Stimulated activated naive CD8-positive, alpha-beta T cell treated with anti-CD3 and anti-CD28 coated beads, Interleukin-15, amount 100 ng/mL, for 72 hours (primary cell): ENCODE data around the gene CHRNA7.

Experiments used
- ATAC-seq: fragments of 150-1000 bp; cut with Tn5 transposase; 2 replicates; pipeline ENCODE4 v1.10.0; 2021; ENCODE audit warnings: mild to moderate bottlenecking, moderate library complexity
- DNase-seq, 2 donors: peaks; one replicate each; pipeline ENCODE4 v3.0.0; 2021 to 2022
- H3K27ac Mint-ChIP-seq, 2 donors: one replicate each; pipeline ENCODE4 v1.8.0; 2022; ENCODE audit warnings: mild to moderate bottlenecking in 2 of 2, mixed read lengths in 2 of 2, moderate library complexity in 2 of 2
- H3K27me3 Mint-ChIP-seq: one replicate; pipeline ENCODE4 v1.8.0; 2022; ENCODE audit warnings: mixed read lengths
- H3K4me1 Mint-ChIP-seq: one replicate; pipeline ENCODE4 v1.8.0; 2022; ENCODE audit warnings: mild to moderate bottlenecking, mixed read lengths
- H3K4me3 Mint-ChIP-seq, 2 donors: one replicate each; pipeline ENCODE4 v1.8.0; 2022; ENCODE audit warnings: mild to moderate bottlenecking in 2 of 2, mixed read lengths in 2 of 2, moderate library complexity in 1 of 2
- H3K9me3 Mint-ChIP-seq, 2 donors: one replicate each; pipeline ENCODE4 v1.8.0; 2022; ENCODE audit warnings: mixed read lengths in 2 of 2

CHRNA7 gene

DNA sequence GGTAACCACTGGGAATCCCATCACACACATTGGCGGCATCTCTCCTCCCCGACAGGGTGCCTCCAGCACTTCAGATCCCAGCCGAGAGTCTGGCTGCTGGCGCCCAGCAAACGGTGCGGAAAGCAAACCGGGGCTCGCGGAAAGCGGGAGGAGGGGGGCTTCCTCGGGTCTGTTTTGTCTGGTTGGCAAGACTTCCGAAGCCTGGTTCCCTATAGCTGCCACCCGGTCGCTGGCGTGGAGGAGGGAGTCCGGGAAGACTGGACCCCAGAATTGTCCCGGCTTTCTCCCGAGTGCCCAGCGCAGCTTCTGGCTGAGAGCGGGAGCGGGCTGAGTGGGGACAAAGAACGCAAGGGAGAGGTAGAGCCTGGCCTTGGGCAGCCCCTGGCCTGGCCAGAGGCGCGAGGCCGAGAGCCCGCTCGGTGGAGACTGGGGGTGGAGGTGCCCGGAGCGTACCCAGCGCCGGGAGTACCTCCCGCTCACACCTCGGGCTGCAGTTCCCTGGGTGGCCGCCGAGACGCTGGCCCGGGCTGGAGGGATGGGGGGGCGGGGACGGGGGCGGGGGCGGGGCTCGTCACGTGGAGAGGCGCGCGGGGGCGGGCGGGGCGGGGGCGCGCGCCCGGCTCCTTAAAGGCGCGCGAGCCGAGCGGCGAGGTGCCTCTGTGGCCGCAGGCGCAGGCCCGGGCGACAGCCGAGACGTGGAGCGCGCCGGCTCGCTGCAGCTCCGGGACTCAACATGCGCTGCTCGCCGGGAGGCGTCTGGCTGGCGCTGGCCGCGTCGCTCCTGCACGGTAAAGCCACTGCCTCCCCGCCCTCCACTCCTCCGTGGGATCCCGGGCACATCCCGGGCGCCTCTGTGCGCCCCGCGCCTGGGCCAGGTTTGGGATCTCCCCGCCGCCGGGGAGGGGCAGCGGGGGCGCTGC is at the start of gene CHRNA7:
CHRNA7 (plus strand) TSS at position 654 of the 920 bp plus-strand sequence; CDS start at position 734, 80 bp downstream.
- DNase-seq (peak; percentile 10 to 33), ATAC-seq (peak; percentile 90)
- H3K4me1 Mint-ChIP-seq = peaks cover 12% of the 10 kb centered on the region
- peaks cover 87% of the 10 kb centered on the region for H3K27me3 Mint-ChIP-seq
- peak within 1 kb of the TSS; percentile 56 to 71 for H3K4me3 Mint-ChIP-seq
- no peak within 1 kb of the TSS for H3K27ac Mint-ChIP-seq
- H3K9me3 Mint-ChIP-seq = no peaks in the 10 kb centered on the region

DNA sequence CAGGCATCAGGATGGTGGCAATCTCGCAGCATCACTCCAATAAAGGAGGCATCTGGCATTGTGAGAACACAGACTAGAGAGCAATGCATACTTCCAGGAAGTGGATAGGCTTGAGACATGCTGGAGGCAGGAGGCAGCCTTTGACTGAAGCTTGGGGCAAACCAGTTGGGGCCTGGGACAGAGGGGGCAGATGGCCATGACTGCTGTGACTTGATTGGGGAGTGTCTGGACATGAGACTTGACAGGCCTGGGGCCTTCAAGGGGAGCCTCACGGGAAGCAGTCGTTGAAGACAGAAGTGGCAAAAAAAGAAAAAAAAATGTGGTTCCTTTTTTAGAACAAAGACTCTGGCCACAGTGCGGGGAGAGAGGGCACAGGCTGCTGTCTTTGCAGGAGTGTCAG is 44.7 kb upstream of the CHRNA7 start:
- Mint-ChIP-seq H3K4me3 (no peak overlapping the region), H3K27me3 (no peaks in the 10 kb centered on the region), H3K27ac (peak overlapping the region in 1 of 2 donors; percentile 31), H3K4me1 (peaks cover 8% of the 10 kb centered on the region), H3K9me3 (no peaks in the 10 kb centered on the region)
- no peak for ATAC-seq
- DNase-seq = no peak

DNA sequence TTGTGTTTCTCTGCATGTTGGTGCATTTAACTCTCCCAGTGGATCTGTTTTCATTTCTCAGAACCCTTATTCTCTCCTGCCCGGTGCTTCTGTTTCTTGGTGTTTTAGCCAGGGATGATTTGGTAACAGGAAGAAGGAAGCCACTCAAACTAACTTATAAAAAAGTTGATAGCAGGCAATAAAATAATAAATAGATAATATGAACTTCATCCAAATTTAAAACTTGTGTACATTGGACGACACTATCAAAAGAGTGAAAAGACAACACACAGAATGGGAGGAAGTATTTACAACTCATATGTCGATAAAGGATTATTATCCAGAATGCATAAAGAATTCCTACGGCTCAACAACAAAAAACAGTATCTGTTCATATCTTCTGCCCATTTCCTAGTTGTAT is 37.3 kb upstream of the CHRNA7 start:
- Mint-ChIP-seq H3K27ac (no peak overlapping the region), H3K9me3 (no peaks in the 10 kb centered on the region), H3K4me3 (no peak overlapping the region), H3K27me3 (peaks cover 7% of the 10 kb centered on the region), H3K4me1 (no peaks in the 10 kb centered on the region)
- no peak for ATAC-seq
- DNase-seq = no peak

DNA sequence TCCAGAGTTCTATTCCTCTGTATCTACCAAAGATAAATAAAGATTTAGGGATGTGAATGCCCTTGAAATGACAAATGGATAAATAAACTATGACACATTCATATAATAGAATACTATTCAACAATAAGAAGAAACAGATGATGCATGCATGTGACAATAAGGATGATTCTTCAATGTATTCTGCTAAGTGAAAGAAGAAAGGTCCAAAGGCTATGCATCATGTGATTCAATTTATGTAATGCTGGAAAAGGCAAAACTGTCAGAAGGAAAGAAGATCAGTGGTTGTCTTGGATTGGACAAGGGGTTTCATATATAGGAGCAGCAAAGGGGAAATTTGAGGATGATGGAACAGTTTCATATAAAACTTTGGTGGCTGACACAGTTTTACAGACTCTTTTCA is 32.6 kb upstream of the CHRNA7 start:
- no peaks in the 10 kb centered on the region for H3K4me1 Mint-ChIP-seq
- H3K27me3 Mint-ChIP-seq = peaks cover 22% of the 10 kb centered on the region
- H3K4me3 Mint-ChIP-seq = no peak overlapping the region
- H3K9me3 Mint-ChIP-seq = no peaks in the 10 kb centered on the region
- ATAC-seq = no peak
- H3K27ac Mint-ChIP-seq = no peak overlapping the region
- DNase-seq = no peak

DNA sequence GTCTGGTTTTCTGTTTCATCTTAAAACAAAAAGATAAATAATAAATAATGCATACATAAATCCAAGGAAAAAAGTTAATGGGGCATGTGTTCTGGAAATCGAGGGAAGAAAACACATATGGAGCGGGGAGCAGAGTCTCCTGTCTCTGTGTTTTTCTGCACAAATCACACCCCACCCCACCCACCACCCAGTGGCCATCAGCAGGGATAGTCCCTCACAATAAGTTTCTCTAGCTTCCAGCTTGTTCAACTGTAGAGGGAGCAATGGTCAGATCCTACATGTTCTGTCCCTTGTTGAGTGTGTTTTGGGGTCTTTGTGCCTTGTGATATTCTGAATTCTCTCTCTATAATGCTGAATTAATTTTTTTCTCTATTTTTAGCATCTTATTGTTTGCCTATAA is 26.8 kb upstream of the CHRNA7 start:
- H3K4me3 Mint-ChIP-seq = no peak overlapping the region
- H3K27me3 Mint-ChIP-seq = peaks cover 33% of the 10 kb centered on the region
- H3K9me3 Mint-ChIP-seq = no peaks in the 10 kb centered on the region
- ATAC-seq (no peak), DNase-seq (no peak)
- no peaks in the 10 kb centered on the region for H3K4me1 Mint-ChIP-seq
- H3K27ac Mint-ChIP-seq = no peak overlapping the region

DNA sequence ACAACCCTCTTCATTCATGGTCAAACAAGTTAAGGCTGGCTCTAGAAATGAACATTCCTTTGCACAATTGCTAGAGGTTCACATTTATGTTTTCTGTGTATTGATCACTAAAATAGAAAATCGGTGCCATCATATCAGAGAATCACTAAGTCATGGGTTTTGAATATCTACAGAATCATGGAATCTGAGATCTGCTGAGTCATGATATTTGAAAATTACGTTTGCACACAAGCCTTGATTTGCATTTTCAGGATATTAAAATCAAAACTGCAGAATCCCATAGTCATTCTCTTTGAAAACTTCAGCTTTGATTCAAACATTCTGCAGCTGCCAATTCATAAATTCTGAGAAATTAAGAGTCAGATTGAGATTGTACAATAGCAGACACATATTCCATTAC is 26.1 kb upstream of the CHRNA7 start:
- no peak for DNase-seq
- no peaks in the 10 kb centered on the region for H3K9me3 Mint-ChIP-seq
- H3K27ac Mint-ChIP-seq = no peak overlapping the region
- no peak overlapping the region for H3K4me3 Mint-ChIP-seq
- no peak for ATAC-seq
- H3K4me1 Mint-ChIP-seq = no peaks in the 10 kb centered on the region
- H3K27me3 Mint-ChIP-seq = peaks cover 31% of the 10 kb centered on the region

DNA sequence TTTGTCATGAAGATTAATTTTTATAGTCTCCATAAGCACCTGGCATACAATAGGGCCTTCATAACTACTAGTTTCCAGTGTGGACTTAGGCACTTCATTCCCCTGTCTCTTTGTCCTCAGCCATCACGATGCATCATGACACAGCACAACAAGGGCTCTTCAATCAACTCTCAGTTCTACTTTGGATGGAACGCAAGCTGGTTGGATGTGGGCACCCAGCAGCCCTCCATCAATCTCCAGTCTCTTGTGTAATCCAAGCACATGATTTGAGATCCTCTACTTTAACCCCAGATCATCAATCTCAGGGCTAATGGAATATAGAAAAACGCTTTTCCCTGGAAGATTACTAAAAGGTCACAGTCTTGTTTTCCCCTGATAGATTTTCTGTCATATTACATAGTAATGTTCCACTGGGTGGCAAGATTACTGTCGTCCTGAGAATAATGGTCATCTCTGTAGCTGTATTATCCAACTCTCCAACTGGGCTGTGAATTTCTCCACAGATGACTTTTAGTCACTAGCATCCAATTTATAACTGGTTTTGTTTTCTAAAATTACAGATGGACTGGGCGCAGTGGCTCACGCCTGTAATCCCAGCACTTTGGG is 22.9 kb upstream of the CHRNA7 start:
- Mint-ChIP-seq H3K27me3 (peaks cover 19% of the 10 kb centered on the region), H3K27ac (peak overlapping the region in 1 of 2 donors; percentile 75), H3K9me3 (no peaks in the 10 kb centered on the region), H3K4me3 (no peak overlapping the region), H3K4me1 (no peaks in the 10 kb centered on the region)
- ATAC-seq (no peak), DNase-seq (no peak)

DNA sequence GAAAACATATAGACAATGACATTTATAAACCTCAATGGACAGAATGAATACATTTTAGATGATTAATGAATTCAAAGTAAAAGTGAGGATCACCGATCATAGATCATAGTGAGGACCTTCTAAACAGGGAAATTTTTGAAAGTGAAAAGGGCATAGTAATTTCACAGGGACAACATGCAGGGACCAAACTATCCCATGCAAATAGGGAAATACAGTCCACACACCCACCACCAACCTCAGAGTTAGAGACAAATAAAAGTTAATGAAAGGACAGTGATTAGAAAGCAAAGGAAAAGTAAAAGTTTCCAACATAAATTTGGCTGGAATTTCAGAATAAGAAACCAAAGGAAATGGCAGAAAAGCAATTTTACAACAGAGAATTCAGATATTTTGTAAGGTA is 15.4 kb upstream of the CHRNA7 start:
- Mint-ChIP-seq H3K4me1 (no peaks in the 10 kb centered on the region), H3K4me3 (no peak overlapping the region), H3K9me3 (no peaks in the 10 kb centered on the region), H3K27ac (no peak overlapping the region), H3K27me3 (peaks cover 11% of the 10 kb centered on the region)
- no peak for ATAC-seq
- no peak for DNase-seq

DNA sequence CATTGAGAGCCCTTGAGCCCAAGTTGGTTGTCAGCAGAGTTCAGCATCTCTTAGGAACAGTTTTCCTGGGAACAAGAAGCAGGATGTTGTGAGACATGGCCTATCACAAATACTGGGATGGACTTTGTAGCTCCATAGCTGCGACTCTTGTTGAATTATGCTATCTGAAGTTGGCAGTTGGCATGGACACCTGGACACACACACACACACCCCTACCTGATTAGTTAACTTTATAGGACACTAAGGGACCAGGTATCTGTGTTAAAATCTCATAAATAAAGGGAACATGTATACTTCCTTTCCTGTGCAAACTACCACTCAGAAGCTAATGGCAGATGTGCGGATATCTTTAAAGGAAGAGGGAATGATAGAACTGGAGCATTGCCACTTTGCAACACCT is 10.2 kb upstream of the CHRNA7 start:
- DNase-seq (no peak), ATAC-seq (no peak)
- Mint-ChIP-seq H3K9me3 (no peaks in the 10 kb centered on the region), H3K4me1 (no peaks in the 10 kb centered on the region), H3K4me3 (no peak overlapping the region), H3K27me3 (peaks cover 44% of the 10 kb centered on the region), H3K27ac (no peak overlapping the region)

DNA sequence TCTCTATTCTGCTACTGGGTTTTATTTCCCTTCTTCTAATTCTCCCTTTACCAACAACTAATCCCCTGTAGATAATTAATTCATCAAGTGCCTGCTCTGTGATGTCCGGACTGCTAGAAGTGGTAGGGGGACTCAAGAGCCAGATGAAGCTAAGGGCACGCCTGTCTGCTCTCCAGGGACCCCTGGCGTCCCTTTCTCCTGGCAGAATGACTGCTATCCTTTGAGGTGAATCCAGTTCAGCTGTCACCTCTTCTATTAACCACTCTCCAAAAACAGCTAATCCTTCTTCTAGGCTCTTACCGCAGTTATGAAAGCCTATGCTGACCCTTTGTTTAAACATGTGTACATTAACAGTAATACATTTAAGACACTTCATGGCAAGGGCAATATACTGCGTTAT is 1.4 kb upstream of the CHRNA7 start:
- Mint-ChIP-seq H3K27me3 (peaks cover 85% of the 10 kb centered on the region), H3K9me3 (no peaks in the 10 kb centered on the region), H3K4me1 (peaks cover 12% of the 10 kb centered on the region), H3K4me3 (no peak overlapping the region), H3K27ac (no peak overlapping the region)
- no peak for ATAC-seq
- DNase-seq = no peak

DNA sequence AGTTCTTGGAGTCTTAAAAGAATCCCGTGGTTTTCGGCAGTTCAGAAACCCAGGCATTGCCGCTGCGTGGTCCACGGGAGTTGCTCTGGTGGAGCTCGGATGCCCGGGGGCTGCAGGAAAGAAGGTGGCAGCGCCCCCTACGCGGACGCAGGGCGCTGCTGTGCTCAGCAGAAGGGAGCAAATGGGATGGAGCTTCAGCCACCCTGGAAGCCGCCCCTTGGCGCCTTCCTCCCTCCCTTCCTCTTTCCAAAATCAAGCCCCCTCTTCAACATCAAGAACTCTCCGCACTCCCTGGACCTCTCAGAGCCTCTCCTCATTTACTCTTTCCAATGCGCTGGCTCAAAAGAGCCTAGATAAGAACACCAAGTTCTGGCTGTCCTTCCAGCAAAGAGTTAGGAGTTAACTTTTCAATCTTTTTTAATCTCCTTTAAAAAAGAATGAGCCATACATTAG is 880 bp upstream of the CHRNA7 start:
- no peak overlapping the region for H3K27ac Mint-ChIP-seq
- H3K9me3 Mint-ChIP-seq = no peaks in the 10 kb centered on the region
- ATAC-seq (no peak), DNase-seq (peak in 1 of 2 donors; percentile 7)
- peaks cover 87% of the 10 kb centered on the region for H3K27me3 Mint-ChIP-seq
- peaks cover 12% of the 10 kb centered on the region for H3K4me1 Mint-ChIP-seq
- H3K4me3 Mint-ChIP-seq = peak overlapping the region; percentile 56 to 71

DNA sequence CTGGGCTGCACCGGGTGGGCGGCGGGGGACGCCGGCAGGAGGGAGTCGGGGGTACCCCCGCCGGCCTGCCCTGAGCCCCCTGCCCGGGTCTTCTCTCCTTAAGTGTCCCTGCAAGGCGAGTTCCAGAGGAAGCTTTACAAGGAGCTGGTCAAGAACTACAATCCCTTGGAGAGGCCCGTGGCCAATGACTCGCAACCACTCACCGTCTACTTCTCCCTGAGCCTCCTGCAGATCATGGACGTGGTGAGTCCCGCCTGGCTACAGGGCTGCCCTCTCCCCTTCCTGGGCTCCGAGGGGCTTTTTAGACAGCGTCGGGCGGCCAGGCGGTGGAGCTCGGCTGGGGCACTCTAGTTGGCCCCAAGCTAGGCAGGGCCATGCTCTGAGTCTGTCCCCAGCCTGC is 480 bp downstream of the CHRNA7 start:
- no peak for ATAC-seq
- peaks cover 12% of the 10 kb centered on the region for H3K4me1 Mint-ChIP-seq
- H3K4me3 Mint-ChIP-seq = peak overlapping the region; percentile 47 to 67
- H3K9me3 Mint-ChIP-seq = no peaks in the 10 kb centered on the region
- H3K27me3 Mint-ChIP-seq = peaks cover 84% of the 10 kb centered on the region
- no peak overlapping the region for H3K27ac Mint-ChIP-seq
- no peak for DNase-seq

DNA sequence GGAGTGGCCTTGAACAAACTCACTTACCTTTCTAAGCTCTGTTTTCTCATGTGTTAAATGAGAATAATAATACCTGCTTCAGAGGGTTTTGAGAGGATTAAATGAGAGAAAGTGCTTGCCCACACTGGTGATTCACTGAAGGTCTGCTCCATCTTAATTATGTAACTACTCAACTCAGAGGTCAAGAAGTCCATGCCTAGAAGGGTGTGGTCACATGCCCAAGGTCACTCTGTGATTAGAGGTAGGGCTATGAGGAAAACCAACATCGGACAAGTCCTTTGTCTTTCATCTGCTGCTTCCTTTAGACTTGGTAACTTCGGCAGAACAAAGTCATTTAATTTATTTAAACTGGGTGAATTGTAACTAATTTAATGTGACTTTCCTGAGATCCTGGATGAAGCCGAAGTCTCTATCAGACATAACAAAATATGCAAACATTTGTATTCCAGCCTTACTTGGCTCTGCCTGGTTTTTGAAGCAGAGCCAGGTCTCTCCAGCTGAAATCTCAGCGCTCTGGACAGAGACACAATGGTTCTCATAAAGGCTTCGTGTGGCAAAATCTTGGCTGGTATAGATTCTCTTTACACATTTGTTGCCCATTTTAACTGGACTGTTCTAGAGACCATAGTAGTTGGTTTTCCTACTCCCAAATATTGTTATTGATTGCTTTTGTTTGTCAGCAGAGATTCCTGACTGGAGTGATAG is 3.0 kb downstream of the CHRNA7 start:
- DNase-seq = no peak
- Mint-ChIP-seq H3K9me3 (no peaks in the 10 kb centered on the region), H3K27me3 (peaks cover 72% of the 10 kb centered on the region)

DNA sequence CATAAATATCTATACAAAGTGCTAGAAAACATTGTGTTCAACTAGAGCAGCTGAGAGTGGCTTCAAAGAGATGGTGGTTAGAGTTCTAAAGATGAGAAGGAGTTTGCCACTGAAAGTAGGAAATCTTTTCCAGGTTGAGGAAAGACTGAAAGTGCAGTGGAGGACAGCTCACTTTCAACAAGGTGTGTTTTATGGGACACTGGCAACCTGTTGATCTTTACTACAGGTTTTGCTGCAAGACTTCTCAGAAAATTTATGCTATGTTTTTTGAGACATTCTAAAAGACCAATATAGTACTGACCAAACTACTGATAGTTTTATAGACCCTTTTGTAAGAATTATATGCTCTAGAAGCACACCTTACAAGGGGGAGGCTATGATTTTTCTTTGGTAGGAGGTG is 3.8 kb downstream of the CHRNA7 start:
- ATAC-seq = no peak
- peaks cover 12% of the 10 kb centered on the region for H3K4me1 Mint-ChIP-seq

More for the DNA sequence above, 3.0 kb downstream of the CHRNA7 start:
- Mint-ChIP-seq H3K4me3 (no peak overlapping the region), H3K4me1 (peaks cover 12% of the 10 kb centered on the region), H3K27ac (no peak overlapping the region)
- ATAC-seq = no peak

DNA sequence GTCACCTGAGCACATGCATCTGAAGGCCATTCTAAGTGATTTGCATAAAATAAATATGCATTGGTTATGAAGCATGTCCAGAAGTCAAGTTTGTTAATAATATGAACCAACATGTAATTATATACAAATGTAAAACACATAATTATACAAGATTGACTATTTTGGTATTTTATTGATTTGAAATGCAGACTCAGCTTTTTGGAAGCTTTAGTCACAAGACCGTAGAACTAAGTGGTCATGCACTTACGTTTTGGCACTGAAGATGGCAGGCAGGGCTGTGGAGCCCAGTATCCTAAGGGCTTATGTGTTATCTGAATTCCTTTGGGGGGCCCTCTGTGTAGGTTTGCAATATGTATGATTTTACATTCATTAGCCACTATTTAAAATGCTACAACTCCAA is 5.0 kb downstream of the CHRNA7 start:
- Mint-ChIP-seq H3K27me3 (peaks cover 58% of the 10 kb centered on the region), H3K4me1 (peaks cover 7% of the 10 kb centered on the region), H3K9me3 (no peaks in the 10 kb centered on the region), H3K4me3 (no peak overlapping the region), H3K27ac (no peak overlapping the region)
- DNase-seq = no peak
- ATAC-seq = no peak

More for the DNA sequence above, 3.8 kb downstream of the CHRNA7 start:
- DNase-seq = no peak
- Mint-ChIP-seq H3K4me3 (no peak overlapping the region), H3K27ac (no peak overlapping the region), H3K27me3 (peaks cover 64% of the 10 kb centered on the region), H3K9me3 (no peaks in the 10 kb centered on the region)

DNA sequence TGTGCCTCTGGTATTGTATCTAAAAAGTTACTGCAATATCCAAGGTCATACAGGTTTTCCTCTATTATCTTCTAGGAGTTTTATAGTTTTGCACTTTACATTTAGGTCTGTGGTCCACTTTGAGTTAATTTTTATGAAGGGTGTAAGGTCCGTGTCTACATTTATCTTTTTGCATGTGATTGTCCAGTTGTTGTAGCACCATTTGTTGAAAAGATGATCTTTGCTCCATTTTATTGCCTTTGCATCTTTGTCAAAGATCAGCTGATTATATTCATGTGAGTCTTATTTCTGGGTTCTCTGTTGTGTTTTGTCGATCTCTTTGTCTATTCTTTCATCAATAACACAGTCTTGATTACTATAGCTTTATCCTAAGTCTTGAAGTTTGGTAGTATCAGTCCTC is 6.7 kb downstream of the CHRNA7 start:
- Mint-ChIP-seq H3K4me3 (no peak overlapping the region), H3K4me1 (no peaks in the 10 kb centered on the region), H3K9me3 (no peaks in the 10 kb centered on the region), H3K27ac (no peak overlapping the region), H3K27me3 (peaks cover 57% of the 10 kb centered on the region)
- DNase-seq = no peak
- ATAC-seq = no peak
